SHP77 (cell line): Measurements from ENCODE around the gene C1QTNF5.

Experiments
- DNase-seq, 2 experiments: peaks; one replicate each; lab custom pipeline; 2025; lab: John Stamatoyannopoulos, UW

Gene C1QTNF5

GRCh38 chr11:119337581-119338317, 2.9 kb downstream of the C1QTNF5 start:
- DNase-seq: no peak

- no peak for DNase-seq
These were observed 3.8 kb downstream of the C1QTNF5 start for GRCh38 chr11:119336744-119337469.

GRCh38 chr11:119335655-119336543, 4.8 kb downstream of the C1QTNF5 start:
- DNase-seq: no peak

DNA sequence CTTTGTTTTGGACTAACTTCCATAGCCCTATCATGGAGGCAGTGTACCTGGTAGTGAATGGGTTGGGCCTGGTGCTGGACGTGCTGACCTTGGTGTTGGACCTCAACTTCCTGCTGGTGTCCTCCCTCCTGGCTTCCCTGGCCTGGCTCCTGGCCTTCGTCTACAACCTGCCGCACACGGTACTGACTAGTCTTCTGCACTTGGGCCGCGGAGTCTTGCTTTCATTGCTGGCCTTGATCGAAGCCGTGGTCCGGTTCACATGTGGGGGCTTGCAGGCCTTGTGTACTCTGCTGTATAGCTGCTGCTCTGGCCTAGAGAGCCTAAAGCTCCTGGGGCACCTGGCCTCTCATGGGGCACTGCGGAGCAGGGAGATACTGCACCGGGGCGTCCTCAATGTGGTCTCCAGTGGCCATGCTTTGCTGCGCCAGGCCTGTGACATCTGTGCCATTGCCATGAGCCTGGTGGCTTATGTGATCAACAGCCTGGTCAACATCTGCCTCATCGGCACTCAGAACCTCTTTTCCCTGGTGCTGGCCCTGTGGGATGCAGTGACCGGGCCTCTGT, 5.5 kb downstream of the C1QTNF5 start:
- no peak for DNase-seq

DNA sequence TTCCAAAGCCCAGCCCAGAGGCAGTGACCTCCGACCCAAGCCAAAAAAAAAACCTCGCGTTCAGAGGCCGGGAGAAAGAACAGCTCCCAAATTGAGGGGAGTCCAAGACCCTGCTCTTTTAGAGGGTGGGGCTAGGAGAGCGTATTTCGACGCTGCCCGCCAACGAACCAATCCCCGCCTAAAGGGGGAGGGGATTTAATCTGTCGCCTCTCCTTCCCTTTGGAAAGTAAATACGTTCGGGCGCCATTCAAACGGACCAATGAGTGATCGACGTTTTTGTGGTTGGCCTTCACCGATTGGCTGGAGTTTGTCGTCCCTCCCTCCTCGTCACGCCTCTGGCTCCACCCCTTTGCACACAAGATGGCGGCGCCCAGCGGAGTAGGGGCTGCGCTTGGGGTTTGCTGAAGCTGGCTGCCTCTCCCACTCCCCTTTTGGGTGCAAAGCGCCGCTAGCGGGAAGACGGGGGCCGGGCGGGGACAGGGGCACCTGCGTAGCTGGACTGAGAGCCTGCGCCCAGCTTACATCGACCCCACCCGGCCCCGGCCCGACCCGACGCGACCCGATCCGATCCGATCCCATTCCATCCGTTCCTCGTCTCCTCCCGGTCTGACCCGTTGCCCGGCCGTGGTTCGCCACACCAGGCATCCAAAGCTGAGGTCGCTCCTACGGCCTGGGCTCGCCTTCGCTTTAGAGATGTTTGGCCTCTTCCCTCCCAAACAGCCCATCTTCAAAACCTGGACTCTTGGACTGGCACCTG, 6.3 kb downstream of the C1QTNF5 start, which contains the start of gene RNF26:
RNF26 (plus strand) TSS at position 354 of the 757 bp plus-strand sequence. CDS start 596 bp downstream, outside the sequence.
- peak; percentile 96 for DNase-seq

GRCh38 chr11:119332111-119332765, 8.4 kb downstream of the C1QTNF5 start:
- DNase-seq: no peak

- no peak for DNase-seq
These were observed 10.4 kb downstream of the C1QTNF5 start for GRCh38 chr11:119330237-119330636.

DNA sequence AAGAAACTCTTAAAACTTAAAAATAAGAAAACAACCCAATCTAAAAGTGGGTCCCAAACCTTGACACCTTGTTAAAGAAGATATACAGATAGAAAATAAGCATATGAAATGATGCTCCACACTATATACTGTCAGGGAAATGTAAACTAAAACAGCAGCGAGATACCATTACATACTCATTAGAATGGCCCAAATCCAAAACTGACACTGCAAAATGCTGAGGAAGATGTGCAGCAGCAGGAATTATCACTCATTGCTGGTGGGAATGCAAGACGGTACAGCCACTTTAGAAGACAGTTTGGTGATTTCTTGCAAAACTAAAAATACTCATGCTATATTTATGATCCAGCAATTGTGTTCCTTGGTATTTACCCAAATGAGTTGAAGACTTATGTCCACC, 11.4 kb downstream of the C1QTNF5 start:
- no peak for DNase-seq

DNA sequence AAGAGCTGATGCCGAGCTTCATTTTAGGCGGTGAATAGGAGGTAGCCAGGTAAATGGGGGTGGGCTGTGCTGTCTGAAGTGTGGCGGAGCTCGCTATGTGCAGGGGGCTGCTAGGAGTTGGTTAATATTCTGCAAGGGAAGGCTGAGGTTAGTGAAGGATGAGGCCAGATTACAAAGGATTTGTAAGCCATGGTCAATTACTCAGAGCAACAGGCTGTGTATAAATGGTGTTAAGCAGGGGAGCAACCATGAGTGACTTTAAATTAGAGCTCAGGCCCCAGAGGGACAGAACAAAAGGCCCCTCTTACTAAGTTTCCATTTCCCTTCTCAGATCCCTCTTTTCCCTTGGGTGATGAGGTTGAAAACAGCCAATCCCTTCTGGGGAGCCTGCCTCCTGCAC, 16.5 kb downstream of the C1QTNF5 start:
- no peak for DNase-seq

- DNase-seq: peak; percentile 53 to 55
These were observed 17.1 kb downstream of the C1QTNF5 start for GRCh38 chr11:119323532-119324033.

DNA sequence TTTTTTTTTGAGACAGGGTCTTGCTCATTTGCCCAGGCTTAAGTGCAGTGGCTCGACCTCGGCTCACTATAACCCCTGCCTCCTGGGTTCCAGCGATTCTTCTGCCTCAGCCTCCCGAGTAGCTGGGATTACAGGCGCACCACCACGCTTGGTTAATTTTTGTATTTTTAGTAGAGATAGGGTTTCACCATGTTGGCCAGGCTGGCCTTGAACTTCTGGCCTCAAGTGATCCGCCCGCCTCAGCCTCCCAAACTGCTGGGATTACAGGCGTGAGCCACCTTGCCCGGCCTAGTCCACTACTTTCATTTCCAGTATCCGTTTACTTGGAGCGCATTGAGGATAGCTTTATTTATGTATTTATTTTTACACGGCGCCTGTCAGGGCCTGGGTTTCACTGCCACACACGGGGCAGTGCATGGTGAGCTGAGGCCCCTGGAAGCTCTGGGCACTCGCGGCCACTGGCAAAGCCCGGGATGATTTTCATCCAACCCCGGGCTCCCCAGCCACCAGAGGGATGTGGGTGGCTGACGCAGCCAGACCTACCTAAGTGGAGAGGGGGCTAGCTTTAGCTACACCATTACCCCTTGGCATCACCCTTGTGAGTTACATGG, 17.7 kb downstream of the C1QTNF5 start:
- DNase-seq: no peak

- DNase-seq: no peak
These were observed 18.3 kb downstream of the C1QTNF5 start for GRCh38 chr11:119322360-119322739.

DNA sequence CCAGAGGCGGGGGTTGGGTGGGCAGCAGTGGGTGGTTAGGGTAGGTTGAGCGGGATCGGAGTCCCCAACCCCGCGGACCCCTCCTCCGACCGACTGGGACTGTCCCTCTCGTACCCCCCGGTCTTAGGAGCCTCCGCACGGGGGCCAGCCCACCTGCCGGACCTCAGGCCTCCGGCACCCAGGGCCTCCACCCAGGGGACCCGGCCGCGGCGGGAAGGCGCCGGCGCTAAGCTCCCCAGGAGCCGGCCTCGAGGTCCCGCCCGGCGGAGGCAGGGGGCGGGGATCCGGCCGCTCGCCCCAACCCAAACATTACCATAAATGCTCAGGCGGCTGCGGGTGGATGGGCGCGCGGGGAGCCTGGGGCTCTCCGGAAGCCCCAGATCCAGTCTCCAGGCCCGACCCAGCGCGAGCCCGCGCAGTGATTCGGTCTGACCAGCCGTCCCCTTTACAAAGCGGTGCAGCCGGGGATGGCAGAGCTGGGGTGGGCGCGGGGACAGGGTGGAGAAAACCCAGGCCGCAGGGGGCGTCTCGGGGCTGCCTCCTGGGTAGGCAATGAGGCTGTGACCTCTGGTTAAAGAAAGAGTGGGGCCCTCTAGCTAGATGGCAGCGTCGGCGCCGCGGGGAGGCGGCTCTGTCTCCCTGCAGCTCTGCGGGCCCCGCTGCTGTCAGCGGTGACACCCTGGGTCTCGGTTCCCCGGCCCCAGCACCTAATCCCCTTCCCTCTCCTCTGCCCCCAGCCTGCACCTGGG, 19.7 kb downstream of the C1QTNF5 start:
- DNase-seq: no peak

DNA sequence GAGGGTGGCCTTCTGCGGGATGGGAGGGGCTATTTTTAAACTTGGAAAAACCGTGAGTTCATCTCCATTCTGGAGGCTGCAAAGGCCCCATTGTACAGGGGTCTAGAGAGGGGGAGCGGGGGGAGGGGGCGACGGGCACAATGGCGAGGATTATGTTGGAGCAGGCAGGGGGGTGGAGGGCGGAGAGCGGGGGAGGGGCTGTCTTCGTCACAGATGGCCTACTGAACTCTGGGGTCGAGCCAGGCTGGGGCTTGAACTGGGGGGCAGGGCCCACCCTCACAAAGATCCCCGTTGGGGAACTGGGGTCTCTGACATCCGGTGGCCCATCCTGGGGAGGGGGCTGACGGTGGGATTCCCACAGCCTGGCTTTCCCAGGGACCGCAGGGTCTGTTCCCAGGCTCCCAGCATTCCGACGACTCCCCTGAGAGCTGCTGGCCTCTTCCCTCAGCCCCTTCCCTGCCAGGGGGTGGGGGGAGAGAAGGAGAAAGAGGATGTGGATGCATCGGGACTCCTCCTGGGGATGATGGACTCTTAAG, 20.4 kb downstream of the C1QTNF5 start:
- no peak for DNase-seq

DNA sequence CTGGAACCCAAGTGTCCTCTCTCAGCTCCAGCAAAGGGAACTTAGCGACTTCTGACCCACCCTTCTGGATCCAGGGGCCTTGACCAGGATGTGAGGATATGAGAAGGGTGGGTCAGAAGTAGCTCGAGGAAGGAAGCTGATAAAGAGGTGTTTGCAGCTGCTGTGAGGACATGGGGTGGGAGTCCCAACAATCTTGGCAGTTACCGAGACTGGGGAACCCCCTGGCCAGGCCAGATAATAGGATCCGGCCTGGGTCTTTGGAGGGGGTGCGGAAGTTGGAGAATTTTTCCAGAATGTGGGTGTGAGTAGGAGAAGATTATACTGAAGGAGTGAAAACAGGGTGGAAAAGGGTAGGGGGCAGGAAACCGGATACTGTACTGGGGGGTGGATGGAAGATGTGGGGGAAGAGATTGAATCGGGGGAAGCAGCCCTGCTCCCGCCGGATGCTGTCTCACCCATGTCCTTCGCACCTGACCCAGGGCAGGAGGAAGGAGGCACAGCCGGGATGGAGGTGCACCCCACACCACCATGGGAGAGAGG, 20.9 kb downstream of the C1QTNF5 start:
- DNase-seq: no peak

DNA sequence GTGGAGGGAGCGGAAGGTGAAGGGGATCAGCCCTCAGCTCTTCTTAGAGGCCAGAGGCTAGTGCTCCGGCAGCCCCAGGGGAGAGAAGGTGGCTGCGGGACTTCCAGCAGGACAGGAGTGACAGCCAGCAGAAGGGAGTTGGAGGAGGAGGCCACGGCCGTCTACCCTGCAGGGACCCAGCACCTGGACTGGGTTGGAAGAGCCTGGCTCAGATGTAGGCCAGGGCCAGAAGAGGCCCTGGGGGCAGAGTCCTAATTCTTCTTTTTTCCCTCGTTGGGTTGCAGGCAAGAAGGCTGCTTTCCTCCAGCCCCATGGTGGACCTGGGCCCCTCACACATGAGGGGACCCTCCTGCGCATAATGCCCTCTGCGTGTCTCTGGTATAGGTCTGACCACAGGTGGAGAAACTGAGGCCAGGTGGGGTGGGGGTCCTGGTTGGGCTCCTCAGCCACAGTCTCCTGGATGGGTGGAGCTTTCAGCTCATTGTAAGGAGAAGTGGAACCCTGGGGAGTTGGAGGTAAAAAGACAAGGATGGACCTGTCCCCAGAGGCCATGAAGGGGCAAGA, 21.5 kb downstream of the C1QTNF5 start:
- DNase-seq: no peak

DNA sequence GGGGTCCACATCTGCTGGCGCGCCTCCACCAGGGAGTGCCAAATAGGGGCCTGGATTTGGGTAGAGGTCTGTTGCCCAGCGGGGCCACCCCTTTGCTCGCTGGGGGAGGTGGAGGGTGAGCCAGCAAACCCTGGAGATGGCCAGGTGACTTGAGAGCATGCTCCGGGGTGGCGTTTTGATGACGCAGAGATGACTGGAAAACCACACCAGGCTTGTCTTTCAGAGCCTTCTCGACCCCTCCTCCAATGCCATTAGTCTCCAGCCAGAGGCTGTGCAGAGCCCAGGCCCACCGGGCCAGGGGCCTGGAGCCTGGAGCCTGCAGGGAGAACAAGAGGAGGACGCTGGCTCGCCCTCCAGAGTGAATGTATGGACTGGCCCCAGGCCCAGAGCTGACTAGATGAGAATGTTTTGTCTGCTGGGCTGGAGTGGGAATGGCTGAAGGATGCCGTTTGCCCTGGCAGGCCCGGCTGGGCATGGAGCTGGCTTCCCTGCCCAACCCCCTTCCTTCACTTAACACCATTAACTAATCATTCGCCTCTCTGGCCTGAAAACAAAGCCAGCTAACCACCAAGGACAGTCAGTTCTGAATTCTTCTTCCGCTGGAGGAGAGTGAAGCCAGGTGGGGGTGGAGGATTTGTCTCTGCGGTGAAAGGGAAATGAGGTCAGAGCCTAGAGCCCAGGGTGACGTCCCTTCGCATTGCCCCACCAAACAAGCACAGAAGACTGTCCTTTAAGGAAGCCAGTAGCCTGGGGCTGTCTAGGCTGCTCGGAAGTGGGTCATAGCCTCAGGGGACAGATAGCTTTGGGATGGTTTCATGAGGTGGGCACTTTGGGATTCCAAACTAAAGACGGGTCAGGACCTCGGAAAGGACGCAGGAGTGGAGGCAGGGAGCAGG, 22.2 kb downstream of the C1QTNF5 start:
- DNase-seq: peak; percentile 46 to 67
